HepG2 (cell line): ENCODE data around the gene ALDH3B2. TPM values are rescaled to one million over a fixed set of nuclear protein-coding genes. Genes with fewer than 3 reads are reported as not detected.

Experiments used
- EED ChIP-seq: sonication (generic); formaldehyde crosslinking; IDR thresholded peaks from 2 replicates; pipeline ENCODE4 v1.5.0; 2020; ENCODE audit warnings: mild to moderate bottlenecking, missing genetic modification reagents
- FOXA1 ChIP-seq, 2 experiments: fragments of 450-650 bp in 1 of 2; sonication (generic) in 1 of 2; formaldehyde crosslinking in 1 of 2; IDR thresholded peaks; 2 replicates each; pipeline versions ENCODE4 v1.4.0 to v1.6.1; 2016 to 2020; ENCODE audit warnings: missing genetic modification reagents in 1 of 2
- GLI4 ChIP-seq: sonication (generic); formaldehyde crosslinking; IDR thresholded peaks from 2 replicates; pipeline ENCODE4 v1.5.1; 2020; ENCODE audit warnings: missing genetic modification reagents, mild to moderate bottlenecking, moderate library complexity, borderline replicate concordance
- MXD4 ChIP-seq: IDR thresholded peaks from 2 replicates; pipeline ENCODE4 v1.6.1; 2016; ENCODE audit warnings: mild to moderate bottlenecking, missing biosample characterization, missing genetic modification reagents
- RARA ChIP-seq: IDR thresholded peaks from 2 replicates; pipeline ENCODE4 v1.6.1; 2016; ENCODE audit warnings: missing genetic modification reagents, missing compliant biosample characterization
- SIX1 ChIP-seq: sonication (generic); formaldehyde crosslinking; IDR thresholded peaks from 2 replicates; pipeline ENCODE4 v1.4.0; 2020; ENCODE audit warnings: missing genetic modification reagents, borderline replicate concordance
- STAG1 ChIP-seq: sonication (generic); formaldehyde crosslinking; IDR thresholded peaks from 2 replicates; pipeline ENCODE4 v1.4.0; 2020; ENCODE audit warnings: missing genetic modification reagents
- SUZ12 ChIP-seq: fragments of 150-350 bp; IDR thresholded peaks from 2 replicates; pipeline ENCODE4 v1.6.1; 2014; ENCODE audit warnings: low read depth, low read length
- TEAD2 ChIP-seq: sonication (generic); formaldehyde crosslinking; IDR thresholded peaks from 2 replicates; pipeline ENCODE4 v1.9.0; 2021; ENCODE audit warnings: missing genetic modification reagents
- ZBTB20 ChIP-seq: sonication (generic); formaldehyde crosslinking; IDR thresholded peaks from 2 replicates; pipeline ENCODE4 v1.8.1; 2023; ENCODE audit warnings: missing genetic modification reagents, low read depth, mild to moderate bottlenecking, borderline replicate concordance
- ZBTB38 ChIP-seq: sonication (generic); formaldehyde crosslinking; IDR thresholded peaks from 2 replicates; pipeline ENCODE4 v1.5.1; 2020; ENCODE audit warnings: mild to moderate bottlenecking, missing genetic modification reagents
- ZNF160 ChIP-seq: sonication (generic); formaldehyde crosslinking; IDR thresholded peaks from 2 replicates; pipeline ENCODE4 v1.8.0; 2022; ENCODE audit warnings: mild to moderate bottlenecking, inconsistent platforms, missing genetic modification reagents
- ZNF326 ChIP-seq: sonication (generic); formaldehyde crosslinking; IDR thresholded peaks from 2 replicates; pipeline ENCODE4 v1.4.0; 2020; ENCODE audit warnings: missing genetic modification reagents, borderline replicate concordance
- ZNF510 ChIP-seq: sonication (generic); formaldehyde crosslinking; IDR thresholded peaks from 2 replicates; pipeline ENCODE4 v1.4.0; 2020; ENCODE audit warnings: low read depth, mild to moderate bottlenecking, missing genetic modification reagents
- polyA plus RNA-seq, 8 experiments: library from polyadenylated mRNA; depleted of rRNA in 3 of 8; stranded (reverse) in 7 of 8; unstranded in 1 of 8; fragments of >200 nt; fragmentation: Illumina TruSeq in 4 of 8; extraction: Trizol in 4 of 8; gene quantifications; 2 replicates each; pipeline versions ENCODE4 v1.2.1 to v1.2.3, GENCODE V29; 2011 to 2016; ENCODE audit warnings: low read depth in 4 of 8, missing spikeins in 1 of 8, mixed read lengths in 1 of 8; ENCODE audit not compliant: insufficient read depth in 1 of 8
- total RNA-seq, 5 experiments: library from RNA; depleted of rRNA; stranded (reverse); fragments of >200 nt; fragmentation: Illumina TruSeq; extraction: Trizol; gene quantifications; 2 replicates each; pipeline ENCODE4 v1.2.3, GENCODE V29; 2016; ENCODE audit warnings: low read depth in 1 of 5
- TF ChIP-seq, protein P1 (sequence below): sonication (generic); formaldehyde crosslinking; IDR thresholded peaks from 2 replicates; pipeline ENCODE4 v1.5.1; 2020; ENCODE audit warnings: mild to moderate bottlenecking, moderate library complexity, missing genetic modification reagents
- TF ChIP-seq, protein P2 (sequence below): sonication (generic); formaldehyde crosslinking; IDR thresholded peaks from 2 replicates; pipeline ENCODE4 v1.8.0; 2022; ENCODE audit warnings: missing genetic modification reagents, mild to moderate bottlenecking, borderline replicate concordance
- TF ChIP-seq, protein P3 (sequence below): sonication (generic); formaldehyde crosslinking; IDR thresholded peaks from 2 replicates; pipeline ENCODE4 v1.8.0; 2022; ENCODE audit warnings: mild to moderate bottlenecking, missing genetic modification reagents, moderate library complexity
- TF ChIP-seq, protein P4 (sequence below): sonication (generic); formaldehyde crosslinking; IDR thresholded peaks from 2 replicates; pipeline ENCODE4 v1.5.0; 2020; ENCODE audit warnings: mild to moderate bottlenecking, missing genetic modification reagents
- TF ChIP-seq, protein P5 (sequence below): IDR thresholded peaks from 2 replicates; pipeline ENCODE4 v1.6.1; 2016; ENCODE audit warnings: mild to moderate bottlenecking, missing biosample characterization, missing genetic modification reagents
- TF ChIP-seq, protein P6 (sequence below): sonication (generic); formaldehyde crosslinking; conservative IDR thresholded peaks from 2 replicates; pipeline ENCODE4 v1.4.0; 2020; ENCODE audit warnings: missing genetic modification reagents

Gene ALDH3B2
- total and polyA plus RNA-seq, 2 of the 13 experiments (the other 11 are each of a cell fraction or from before 2014, with no cell fraction given), result not detected

DNA sequence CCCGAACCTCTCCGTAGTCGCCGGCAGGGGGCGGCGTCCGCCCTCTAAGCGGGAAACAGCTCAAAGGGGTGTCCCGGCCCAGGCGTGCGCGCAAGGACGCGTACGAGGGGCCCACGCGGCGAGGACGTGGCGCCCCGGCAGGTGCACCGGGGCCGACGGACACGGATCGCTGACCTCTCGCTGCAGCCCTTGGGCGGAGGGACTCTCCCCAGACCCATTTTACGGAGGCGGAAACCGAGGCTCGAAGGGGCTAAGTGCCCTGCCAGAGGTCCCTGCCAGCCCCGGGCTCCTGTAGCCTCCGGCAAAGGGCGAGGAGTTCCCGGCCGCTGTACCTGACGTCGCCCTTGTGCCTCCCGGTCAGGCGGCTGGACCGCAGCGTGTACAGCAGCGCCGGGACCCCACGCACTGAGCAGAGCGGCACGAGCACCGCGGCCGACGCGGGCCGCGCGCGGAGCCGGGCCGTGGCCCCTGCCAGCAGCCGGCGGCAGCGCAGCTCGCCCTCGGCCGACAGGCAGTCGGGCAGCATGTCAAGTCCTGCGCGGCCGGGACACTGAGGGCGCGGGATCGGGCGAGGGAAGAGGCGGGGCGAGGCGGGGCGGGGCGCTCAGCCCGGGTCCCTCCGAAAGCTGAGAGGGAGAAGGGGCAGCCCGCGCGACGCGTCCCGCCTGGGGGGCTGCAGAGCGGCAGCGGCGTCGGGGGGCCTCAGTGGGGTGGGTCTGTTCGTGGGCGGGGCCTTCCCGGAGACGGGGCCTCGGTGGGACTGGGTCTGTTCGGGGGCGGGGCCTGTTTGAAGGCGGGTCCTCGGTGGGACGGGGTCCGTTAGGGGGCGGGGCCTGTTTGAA, 44.8 kb downstream of the ALDH3B2 start, which contains the start of gene NUDT8 (continued):
- TF ChIP-seq, protein P1, sequence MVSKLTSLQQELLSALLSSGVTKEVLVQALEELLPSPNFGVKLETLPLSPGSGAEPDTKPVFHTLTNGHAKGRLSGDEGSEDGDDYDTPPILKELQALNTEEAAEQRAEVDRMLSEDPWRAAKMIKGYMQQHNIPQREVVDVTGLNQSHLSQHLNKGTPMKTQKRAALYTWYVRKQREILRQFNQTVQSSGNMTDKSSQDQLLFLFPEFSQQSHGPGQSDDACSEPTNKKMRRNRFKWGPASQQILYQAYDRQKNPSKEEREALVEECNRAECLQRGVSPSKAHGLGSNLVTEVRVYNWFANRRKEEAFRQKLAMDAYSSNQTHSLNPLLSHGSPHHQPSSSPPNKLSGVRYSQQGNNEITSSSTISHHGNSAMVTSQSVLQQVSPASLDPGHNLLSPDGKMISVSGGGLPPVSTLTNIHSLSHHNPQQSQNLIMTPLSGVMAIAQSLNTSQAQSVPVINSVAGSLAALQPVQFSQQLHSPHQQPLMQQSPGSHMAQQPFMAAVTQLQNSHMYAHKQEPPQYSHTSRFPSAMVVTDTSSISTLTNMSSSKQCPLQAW (CRISPR knock-in tag), result 0 out of 2 replicates have a peak, but pooled peaks have one; percentile 53
- no peak for TF ChIP-seq EED
- TF ChIP-seq MXD4 (CRISPR knock-in tag), result peak; percentile 67; the same call in 1 of the 2 replicates
- TF ChIP-seq GLI4, result no peak
- TF ChIP-seq FOXA1 (IDR thresholded peaks at IDR 0.05), result no peak
- no peak for TF ChIP-seq FOXA1 (CRISPR knock-in tag; IDR thresholded peaks at IDR 0.05)
- TF ChIP-seq, protein P2, sequence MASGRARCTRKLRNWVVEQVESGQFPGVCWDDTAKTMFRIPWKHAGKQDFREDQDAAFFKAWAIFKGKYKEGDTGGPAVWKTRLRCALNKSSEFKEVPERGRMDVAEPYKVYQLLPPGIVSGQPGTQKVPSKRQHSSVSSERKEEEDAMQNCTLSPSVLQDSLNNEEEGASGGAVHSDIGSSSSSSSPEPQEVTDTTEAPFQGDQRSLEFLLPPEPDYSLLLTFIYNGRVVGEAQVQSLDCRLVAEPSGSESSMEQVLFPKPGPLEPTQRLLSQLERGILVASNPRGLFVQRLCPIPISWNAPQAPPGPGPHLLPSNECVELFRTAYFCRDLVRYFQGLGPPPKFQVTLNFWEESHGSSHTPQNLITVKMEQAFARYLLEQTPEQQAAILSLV (CRISPR knock-in tag), result peak; percentile 58; the same call in 1 of the 2 replicates
- TF ChIP-seq ZNF510 (CRISPR knock-in tag), result peak; percentile 89; the same call in 1 of the 2 replicates
- TF ChIP-seq SIX1, result no peak
- no peak for TF ChIP-seq ZBTB20
- TF ChIP-seq, protein P3, sequence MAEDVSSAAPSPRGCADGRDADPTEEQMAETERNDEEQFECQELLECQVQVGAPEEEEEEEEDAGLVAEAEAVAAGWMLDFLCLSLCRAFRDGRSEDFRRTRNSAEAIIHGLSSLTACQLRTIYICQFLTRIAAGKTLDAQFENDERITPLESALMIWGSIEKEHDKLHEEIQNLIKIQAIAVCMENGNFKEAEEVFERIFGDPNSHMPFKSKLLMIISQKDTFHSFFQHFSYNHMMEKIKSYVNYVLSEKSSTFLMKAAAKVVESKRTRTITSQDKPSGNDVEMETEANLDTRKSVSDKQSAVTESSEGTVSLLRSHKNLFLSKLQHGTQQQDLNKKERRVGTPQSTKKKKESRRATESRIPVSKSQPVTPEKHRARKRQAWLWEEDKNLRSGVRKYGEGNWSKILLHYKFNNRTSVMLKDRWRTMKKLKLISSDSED (CRISPR knock-in tag), result no peak
- no peak for TF ChIP-seq ZNF326 (CRISPR knock-in tag)
- TF ChIP-seq SUZ12, result no peak
- peak; percentile 41; the same call in 1 of the 2 replicates for TF ChIP-seq ZBTB38 (CRISPR knock-in tag)
- TF ChIP-seq, protein P4, sequence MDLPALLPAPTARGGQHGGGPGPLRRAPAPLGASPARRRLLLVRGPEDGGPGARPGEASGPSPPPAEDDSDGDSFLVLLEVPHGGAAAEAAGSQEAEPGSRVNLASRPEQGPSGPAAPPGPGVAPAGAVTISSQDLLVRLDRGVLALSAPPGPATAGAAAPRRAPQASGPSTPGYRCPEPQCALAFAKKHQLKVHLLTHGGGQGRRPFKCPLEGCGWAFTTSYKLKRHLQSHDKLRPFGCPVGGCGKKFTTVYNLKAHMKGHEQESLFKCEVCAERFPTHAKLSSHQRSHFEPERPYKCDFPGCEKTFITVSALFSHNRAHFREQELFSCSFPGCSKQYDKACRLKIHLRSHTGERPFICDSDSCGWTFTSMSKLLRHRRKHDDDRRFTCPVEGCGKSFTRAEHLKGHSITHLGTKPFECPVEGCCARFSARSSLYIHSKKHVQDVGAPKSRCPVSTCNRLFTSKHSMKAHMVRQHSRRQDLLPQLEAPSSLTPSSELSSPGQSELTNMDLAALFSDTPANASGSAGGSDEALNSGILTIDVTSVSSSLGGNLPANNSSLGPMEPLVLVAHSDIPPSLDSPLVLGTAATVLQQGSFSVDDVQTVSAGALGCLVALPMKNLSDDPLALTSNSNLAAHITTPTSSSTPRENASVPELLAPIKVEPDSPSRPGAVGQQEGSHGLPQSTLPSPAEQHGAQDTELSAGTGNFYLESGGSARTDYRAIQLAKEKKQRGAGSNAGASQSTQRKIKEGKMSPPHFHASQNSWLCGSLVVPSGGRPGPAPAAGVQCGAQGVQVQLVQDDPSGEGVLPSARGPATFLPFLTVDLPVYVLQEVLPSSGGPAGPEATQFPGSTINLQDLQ (CRISPR knock-in tag), result no peak
- peak; percentile 65 for TF ChIP-seq STAG1
- 0 out of 2 replicates have a peak, but pooled peaks have one; percentile 63 for TF ChIP-seq ZNF160 (CRISPR knock-in tag)
- TF ChIP-seq, protein P5, sequence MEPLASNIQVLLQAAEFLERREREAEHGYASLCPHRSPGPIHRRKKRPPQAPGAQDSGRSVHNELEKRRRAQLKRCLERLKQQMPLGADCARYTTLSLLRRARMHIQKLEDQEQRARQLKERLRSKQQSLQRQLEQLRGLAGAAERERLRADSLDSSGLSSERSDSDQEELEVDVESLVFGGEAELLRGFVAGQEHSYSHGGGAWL, result peak; percentile 73; the same call in 1 of the 2 replicates
- TF ChIP-seq RARA (CRISPR knock-in tag), result no peak
- TF ChIP-seq TEAD2 (CRISPR knock-in tag), result no peak
- TF ChIP-seq, protein P6, sequence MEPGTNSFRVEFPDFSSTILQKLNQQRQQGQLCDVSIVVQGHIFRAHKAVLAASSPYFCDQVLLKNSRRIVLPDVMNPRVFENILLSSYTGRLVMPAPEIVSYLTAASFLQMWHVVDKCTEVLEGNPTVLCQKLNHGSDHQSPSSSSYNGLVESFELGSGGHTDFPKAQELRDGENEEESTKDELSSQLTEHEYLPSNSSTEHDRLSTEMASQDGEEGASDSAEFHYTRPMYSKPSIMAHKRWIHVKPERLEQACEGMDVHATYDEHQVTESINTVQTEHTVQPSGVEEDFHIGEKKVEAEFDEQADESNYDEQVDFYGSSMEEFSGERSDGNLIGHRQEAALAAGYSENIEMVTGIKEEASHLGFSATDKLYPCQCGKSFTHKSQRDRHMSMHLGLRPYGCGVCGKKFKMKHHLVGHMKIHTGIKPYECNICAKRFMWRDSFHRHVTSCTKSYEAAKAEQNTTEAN (CRISPR knock-in tag), result no peak; the same call in 1 of the 2 replicates
